Thyroid gland (tissue), 4 donors: Measurements from ENCODE around the gene LMBR1. TPM values are rescaled to one million over a fixed set of nuclear protein-coding genes. Genes with fewer than 3 reads are reported as not detected.
A peak's percentile ranks its signal among the peaks of the same experiment; 100 is the strongest.

Experiments
- DNase-seq, 2 donors: peaks; one replicate each; pipeline ENCODE4 v3.0.0-alpha.2; 2019
- H3K27ac ChIP-seq, 3 donors: fragments of 200-600 bp; sonication (generic); 1 replicate in 2 of 3; 2 replicates in 1 of 3; pipeline ENCODE4 v1.5.1; 2016 to 2019; ENCODE audit warnings: mild to moderate bottlenecking in 1 of 3, moderate library complexity in 1 of 3
- H3K27me3 ChIP-seq: fragments of 200-600 bp; sonication (generic); one replicate; pipeline ENCODE4 v1.5.1; 2019
- H3K36me3 ChIP-seq, 2 donors: fragments of 200-600 bp; sonication (generic); one replicate each; pipeline ENCODE4 v1.5.1; 2016 to 2019
- H3K4me1 ChIP-seq, 2 donors: fragments of 200-600 bp; sonication (generic); one replicate each; pipeline ENCODE4 v1.5.1; 2017 to 2019
- H3K4me3 ChIP-seq, 3 donors: fragments of 200-600 bp; sonication (generic); replicated peaks in 1 of 3; 1 replicate in 2 of 3; 2 replicates in 1 of 3; pipeline ENCODE4 v1.5.1; 2016; ENCODE audit warnings: mild to moderate bottlenecking in 1 of 3
- H3K9me3 ChIP-seq: fragments of 200-600 bp; sonication (generic); one replicate; pipeline ENCODE4 v1.5.1; 2017
- POLR2A ChIP-seq, 2 donors: fragments of 450-650 bp; IDR thresholded peaks; one replicate each; pipeline ENCODE4 v1.6.1; 2017; ENCODE audit warnings: antibody characterized with exemption in 2 of 2, mild to moderate bottlenecking in 2 of 2, moderate library complexity in 1 of 2
- WGBS, 2 donors: methylation state at CpG; one replicate each; pipeline ENCODE4 v1.1.5; 2017; 5-methylcytosine and 5-hydroxymethylcytosine counted together
- intact Hi-C: fragments of 100-400 bp; cut with DNase I; formaldehyde crosslinking; loops from one replicate; pipeline ENCODE4 v1.15.1; 2023
- total RNA-seq, 4 donors: library from RNA; depleted of rRNA; stranded (reverse); fragments of >200 nt; gene quantifications; one replicate each; pipeline ENCODE4 v1.2.3, GENCODE V29; 2016
- TF ChIP-seq, protein P1 (sequence below), 6 experiments: fragments of 200-600 bp in 3 of 6; fragments of 450-650 bp in 3 of 6; sonication (generic) in 3 of 6; IDR thresholded peaks; one replicate each; pipeline ENCODE4 v1.5.1; 2016 to 2019; ENCODE audit warnings: antibody characterized with exemption in 6 of 6, mild to moderate bottlenecking in 2 of 6, inconsistent platforms in 1 of 6, moderate library complexity in 1 of 6

LMBR1 gene
- total RNA-seq, 4 donors from 2014 or later: 73.9 to 205 (median 113) TPM

DNA sequence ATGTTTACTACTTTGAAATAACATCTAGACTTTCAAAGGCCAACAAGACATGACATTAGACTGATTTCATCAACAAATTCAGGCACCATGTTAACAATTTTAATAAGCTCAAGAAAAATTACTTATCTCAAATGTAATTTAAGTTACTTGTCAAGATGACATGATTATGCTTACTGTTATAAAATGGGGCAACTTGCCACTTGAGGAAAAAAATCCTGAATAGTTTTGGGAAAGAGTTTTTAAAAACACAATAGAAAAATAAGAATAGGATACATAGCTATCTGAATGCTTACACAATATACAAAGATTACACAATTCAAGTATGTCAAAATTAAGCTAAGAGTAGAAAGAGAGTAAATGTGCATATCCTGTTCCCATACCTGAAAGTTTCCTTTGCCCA is 167.0 kb downstream of the LMBR1 start:
- Histone ChIP-seq H3K36me3 (no peaks in the 10 kb centered on the region), H3K27ac (no peak overlapping the region), H3K27me3 (no peaks in the 10 kb centered on the region), H3K9me3 (no peaks in the 10 kb centered on the region), H3K4me1 (no peaks in the 10 kb centered on the region), H3K4me3 (no peak overlapping the region)
- TF ChIP-seq POLR2A (IDR thresholded peaks at IDR 0.05): no peak
- TF ChIP-seq, protein P1, sequence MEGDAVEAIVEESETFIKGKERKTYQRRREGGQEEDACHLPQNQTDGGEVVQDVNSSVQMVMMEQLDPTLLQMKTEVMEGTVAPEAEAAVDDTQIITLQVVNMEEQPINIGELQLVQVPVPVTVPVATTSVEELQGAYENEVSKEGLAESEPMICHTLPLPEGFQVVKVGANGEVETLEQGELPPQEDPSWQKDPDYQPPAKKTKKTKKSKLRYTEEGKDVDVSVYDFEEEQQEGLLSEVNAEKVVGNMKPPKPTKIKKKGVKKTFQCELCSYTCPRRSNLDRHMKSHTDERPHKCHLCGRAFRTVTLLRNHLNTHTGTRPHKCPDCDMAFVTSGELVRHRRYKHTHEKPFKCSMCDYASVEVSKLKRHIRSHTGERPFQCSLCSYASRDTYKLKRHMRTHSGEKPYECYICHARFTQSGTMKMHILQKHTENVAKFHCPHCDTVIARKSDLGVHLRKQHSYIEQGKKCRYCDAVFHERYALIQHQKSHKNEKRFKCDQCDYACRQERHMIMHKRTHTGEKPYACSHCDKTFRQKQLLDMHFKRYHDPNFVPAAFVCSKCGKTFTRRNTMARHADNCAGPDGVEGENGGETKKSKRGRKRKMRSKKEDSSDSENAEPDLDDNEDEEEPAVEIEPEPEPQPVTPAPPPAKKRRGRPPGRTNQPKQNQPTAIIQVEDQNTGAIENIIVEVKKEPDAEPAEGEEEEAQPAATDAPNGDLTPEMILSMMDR (IDR thresholded peaks at IDR 0.05): no peak
- intact Hi-C loops: no loop called here
- no peak for DNase-seq

DNA sequence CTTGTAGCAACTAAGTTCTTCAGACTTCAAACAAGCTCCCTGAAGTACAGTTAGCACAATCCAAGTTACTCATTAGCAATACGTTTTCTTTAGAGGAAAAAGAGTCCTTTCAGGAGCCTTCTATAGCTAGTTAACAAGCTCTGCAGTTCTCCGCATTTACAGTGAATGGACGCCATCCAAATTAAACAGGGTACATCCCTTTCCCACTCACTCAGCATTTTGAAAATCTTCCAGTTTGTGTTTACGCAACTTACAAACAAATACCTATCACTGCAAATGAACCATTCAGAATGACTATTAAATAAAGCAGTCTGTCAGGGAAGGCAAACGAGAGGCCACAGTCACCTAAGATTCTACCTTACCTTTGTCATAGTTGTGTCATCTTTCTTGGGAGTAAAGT is 167.9 kb downstream of the LMBR1 start:
- WGBS, 2 donors: 90 to 91% methylated on average over 5 of the region's 5 CpGs
- Histone ChIP-seq H3K4me3 (no peak overlapping the region), H3K36me3 (no peaks in the 10 kb centered on the region), H3K9me3 (no peaks in the 10 kb centered on the region), H3K4me1 (no peaks in the 10 kb centered on the region), H3K27ac (no peak overlapping the region), H3K27me3 (no peaks in the 10 kb centered on the region)
- DNase-seq: no peak
- no peak for TF ChIP-seq POLR2A (IDR thresholded peaks at IDR 0.05)
- TF ChIP-seq, protein P1 (IDR thresholded peaks at IDR 0.05): no peak
- intact Hi-C loops: no loop called here

GRCh38 chr7:156722043-156722826 is 170.7 kb downstream of the LMBR1 start:
- Histone ChIP-seq H3K4me3 (no peak overlapping the region), H3K27ac (no peak overlapping the region), H3K9me3 (no peaks in the 10 kb centered on the region), H3K4me1 (no peaks in the 10 kb centered on the region), H3K36me3 (no peaks in the 10 kb centered on the region), H3K27me3 (no peaks in the 10 kb centered on the region)
- TF ChIP-seq POLR2A (IDR thresholded peaks at IDR 0.05): no peak
- TF ChIP-seq, protein P1 (IDR thresholded peaks at IDR 0.05): no peak
- DNase-seq: no peak
- WGBS, 2 donors: 93 to 95% methylated on average over 4 of the region's 4 CpGs
- intact Hi-C loops: no loop called here

- intact Hi-C loops: no loop called here
- no peak overlapping the region for H3K4me3 ChIP-seq
- no peaks in the 10 kb centered on the region for H3K9me3 ChIP-seq
- WGBS, 2 donors: 73 to 90% methylated on average over 4 of the region's 5 CpGs
- DNase-seq: no peak
- no peaks in the 10 kb centered on the region for H3K27me3 ChIP-seq
- H3K4me1 ChIP-seq: peaks cover 11 to 12% of the 10 kb centered on the region in 2 donors
- H3K27ac ChIP-seq: no peak overlapping the region
- no peaks in the 10 kb centered on the region for H3K36me3 ChIP-seq
- TF ChIP-seq, protein P1 (IDR thresholded peaks at IDR 0.05): no peak
- TF ChIP-seq POLR2A (IDR thresholded peaks at IDR 0.05): no peak
Observed at GRCh38 chr7:156703773-156704482, 189.1 kb downstream of the LMBR1 start.

DNA sequence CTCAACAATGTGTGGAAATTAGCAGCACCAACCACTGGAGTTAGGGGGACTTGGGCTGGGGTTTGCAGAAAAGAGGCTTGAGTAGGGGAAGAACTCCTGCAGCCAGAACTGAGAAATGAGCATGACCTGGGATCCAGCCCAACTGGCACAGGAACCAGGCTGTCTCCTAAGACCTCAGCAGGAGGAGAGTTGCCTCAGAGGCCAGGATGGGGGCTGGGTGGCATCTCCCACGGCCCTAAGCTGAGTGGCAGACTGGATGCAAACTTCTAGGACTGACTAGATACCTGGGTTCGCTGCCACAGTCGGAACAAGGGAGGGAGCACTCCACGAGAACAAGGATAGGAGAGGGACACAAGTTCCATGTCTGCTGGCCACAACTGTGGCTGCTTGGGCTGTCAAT is 189.8 kb downstream of the LMBR1 start:
- 30 to 56% methylated on average over 2 to 4 of the region's 4 CpGs for WGBS, 2 donors

More for the DNA sequence above, 189.8 kb downstream of the LMBR1 start:
- Histone ChIP-seq H3K4me3 (no peak overlapping the region), H3K36me3 (no peaks in the 10 kb centered on the region), H3K4me1 (peaks cover 11 to 12% of the 10 kb centered on the region in 2 donors), H3K9me3 (no peaks in the 10 kb centered on the region), H3K27ac (no peak overlapping the region), H3K27me3 (no peaks in the 10 kb centered on the region)
- TF ChIP-seq, protein P1 (IDR thresholded peaks at IDR 0.05): no peak
- TF ChIP-seq POLR2A (IDR thresholded peaks at IDR 0.05): no peak
- DNase-seq: peak; percentile 71 to 76
- intact Hi-C loops: no loop called here
